Psoas muscle (tissue), 8 donors: ENCODE measurements around the gene TADA2B. TPM values are rescaled to one million over a fixed set of nuclear protein-coding genes. Genes with fewer than 3 reads are reported as not detected.

Source experiments
- ATAC-seq, 4 donors: fragments of 200-7000 bp; cut with Tn5 transposase; one replicate each; pipeline ENCODE4 v1.9.1; 2020; ENCODE audit warnings: moderate library complexity in 3 of 4, mild to moderate bottlenecking in 2 of 4
- DNase-seq, 2 donors: peaks; one replicate each; pipeline ENCODE4 v3.0.0-alpha.2; 2020
- H3K27ac ChIP-seq: fragments of 200-600 bp; one replicate; pipeline ENCODE4 v1.8.0; 2022
- H3K27me3 ChIP-seq, 3 donors: fragments of 200-600 bp in 1 of 3; one replicate each; pipeline versions ENCODE4 v1.6.1 to v1.8.0; 2013 to 2022; ENCODE audit warnings: low read length in 2 of 3, mild to moderate bottlenecking in 2 of 3, moderate library complexity in 1 of 3; ENCODE audit not compliant: insufficient read depth in 3 of 3
- H3K36me3 ChIP-seq, 2 donors: fragments of 200-600 bp in 1 of 2; one replicate each; pipeline versions ENCODE4 v1.6.1 to v1.8.0; 2013 to 2022; ENCODE audit warnings: low read depth in 1 of 2, mild to moderate bottlenecking in 1 of 2, moderate library complexity in 1 of 2; ENCODE audit not compliant: insufficient read depth in 1 of 2
- H3K4me1 ChIP-seq: fragments of 200-600 bp; one replicate; pipeline ENCODE4 v1.8.0; 2022
- H3K4me3 ChIP-seq: fragments of 200-600 bp; one replicate; pipeline ENCODE4 v1.8.0; 2022; ENCODE audit warnings: mild to moderate bottlenecking
- H3K9me3 ChIP-seq: fragments of 200-600 bp; one replicate; pipeline ENCODE4 v1.8.0; 2022
- WGBS, 3 donors: extraction: QIAGEN DNeasy Blood & Tissue Kit; methylation state at CpG; one replicate each; pipeline versions ENCODE4 v1.1.6 to v1.1.7; 2013; 5-methylcytosine and 5-hydroxymethylcytosine counted together
- intact Hi-C, 2 donors: fragments of 100-400 bp; cut with DNase I; formaldehyde crosslinking; loops; one replicate each; pipeline versions ENCODE4 v1.11.0 to v1.14.2; 2022
- long read RNA-seq, 2 donors: library from polyadenylated mRNA; unstranded; transcript quantifications; one replicate each; pipeline ENCODE4 v2.0.0, GENCODE V29; 2021
- polyA plus RNA-seq, 3 donors: library from polyadenylated mRNA; stranded (reverse); fragments of 200-250 nt; gene quantifications; one replicate each; pipeline ENCODE4 v1.2.3, GENCODE V29; 2013
- total RNA-seq, 4 donors: library from RNA; stranded (reverse); fragmentation: NEBNext Ultra II Directional in 2 of 4; extraction: Animal tissue kit (Norgen Biotek cat#: 25700) in 2 of 4; gene quantifications; one replicate each; pipeline versions ENCODE4 v1.2.1 to v1.2.4, GENCODE V29; 2021 to 2023
- TF ChIP-seq, protein P1 (sequence below): fragments of 200-600 bp; IDR thresholded peaks from one replicate; pipeline ENCODE4 v1.8.0; 2022; ENCODE audit warnings: antibody characterized with exemption
- donor health status: healthy with polysubstance abuse.
- donor health status: DM: no; HTN: no; CAD: no; lungs with moderate emphysema.
- donor health status: Bipolar disorder and iron deficiency.
- donor health status: healthy.
- donor health status: DM: yes; HTN: yes; CAD: no.
- donor health status: DM: no; HTN: no; CAD: no.
- donor health status: DM: no; HTN: no; CAD: no.
- donor health status: DM: yes; HTN: yes; CAD: no.

Gene TADA2B, protein sequence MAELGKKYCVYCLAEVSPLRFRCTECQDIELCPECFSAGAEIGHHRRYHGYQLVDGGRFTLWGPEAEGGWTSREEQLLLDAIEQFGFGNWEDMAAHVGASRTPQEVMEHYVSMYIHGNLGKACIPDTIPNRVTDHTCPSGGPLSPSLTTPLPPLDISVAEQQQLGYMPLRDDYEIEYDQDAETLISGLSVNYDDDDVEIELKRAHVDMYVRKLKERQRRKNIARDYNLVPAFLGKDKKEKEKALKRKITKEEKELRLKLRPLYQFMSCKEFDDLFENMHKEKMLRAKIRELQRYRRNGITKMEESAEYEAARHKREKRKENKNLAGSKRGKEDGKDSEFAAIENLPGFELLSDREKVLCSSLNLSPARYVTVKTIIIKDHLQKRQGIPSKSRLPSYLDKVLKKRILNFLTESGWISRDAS
- 10 to 100 TPM; 43.0 to 70.3 (median 54.7) TPM for total RNA-seq
- 10 to 100 TPM; 21.0 to 63.3 (median 26.4) TPM for polyA plus RNA-seq
- long read RNA-seq, donor 1, full-length matches to known transcripts, result 65 of 67 reads
- long read RNA-seq, donor 1, partial matches to known transcripts, result 0 of 67 reads
- long read RNA-seq, donor 1, other reads (novel, unspliced or antisense), result 2 of 67 reads
- long read RNA-seq, donor 2, full-length matches to known transcripts, result 208 of 215 reads
- long read RNA-seq, donor 2, partial matches to known transcripts, result 0 of 215 reads
- long read RNA-seq, donor 2, other reads (novel, unspliced or antisense), result 7 of 215 reads

DNA sequence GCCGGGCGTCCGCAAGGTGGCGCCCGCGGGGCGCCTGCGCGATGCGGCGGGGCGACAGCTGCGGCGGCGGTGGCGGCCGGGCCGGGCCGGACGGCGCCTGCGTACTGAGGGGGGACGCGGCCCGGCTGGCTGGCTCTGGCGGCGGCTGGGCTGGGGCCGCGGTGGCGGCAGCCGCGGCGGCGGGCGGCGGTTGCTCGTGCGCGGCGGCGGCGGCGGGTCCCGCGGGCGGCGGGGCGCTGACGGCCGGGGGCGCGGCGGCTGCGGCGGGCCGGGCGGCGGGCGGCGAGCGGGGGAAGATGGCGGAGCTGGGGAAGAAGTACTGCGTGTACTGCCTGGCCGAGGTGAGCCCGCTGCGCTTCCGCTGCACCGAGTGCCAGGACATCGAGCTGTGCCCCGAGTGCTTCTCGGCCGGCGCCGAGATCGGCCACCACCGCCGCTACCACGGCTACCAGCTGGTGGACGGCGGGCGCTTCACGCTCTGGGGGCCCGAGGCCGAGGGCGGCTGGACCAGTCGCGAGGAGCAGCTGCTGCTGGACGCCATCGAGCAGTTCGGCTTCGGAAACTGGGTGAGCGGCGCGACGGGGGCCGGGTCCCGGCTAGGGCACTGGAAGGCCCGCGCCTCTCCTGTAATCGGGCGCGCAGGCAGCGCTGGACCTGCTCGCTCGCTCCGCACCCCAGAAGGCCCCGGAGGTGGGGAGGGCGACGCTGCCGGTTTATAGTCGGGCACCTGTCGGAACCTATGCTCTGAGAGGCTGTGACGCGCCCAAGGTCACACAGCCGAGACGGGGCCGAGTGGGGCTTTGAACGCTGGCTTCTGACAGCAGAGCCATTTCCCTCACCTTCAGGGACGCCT lies at the start of gene TADA2B:
TSS of gene TADA2B (plus strand) at position 89 of the 853 bp plus-strand sequence. CDS start at position 297, 208 bp downstream.
- Histone ChIP-seq H3K9me3 (no peaks in the 10 kb centered on the region), H3K27me3 (no peaks in the 10 kb centered on the region), H3K4me3 (peak within 1 kb of the TSS; percentile 99), H3K36me3 (no peaks in the 10 kb centered on the region), H3K4me1 (peaks cover 51% of the 10 kb centered on the region), H3K27ac (peak within 1 kb of the TSS; percentile 94)
- TF ChIP-seq, protein P1, sequence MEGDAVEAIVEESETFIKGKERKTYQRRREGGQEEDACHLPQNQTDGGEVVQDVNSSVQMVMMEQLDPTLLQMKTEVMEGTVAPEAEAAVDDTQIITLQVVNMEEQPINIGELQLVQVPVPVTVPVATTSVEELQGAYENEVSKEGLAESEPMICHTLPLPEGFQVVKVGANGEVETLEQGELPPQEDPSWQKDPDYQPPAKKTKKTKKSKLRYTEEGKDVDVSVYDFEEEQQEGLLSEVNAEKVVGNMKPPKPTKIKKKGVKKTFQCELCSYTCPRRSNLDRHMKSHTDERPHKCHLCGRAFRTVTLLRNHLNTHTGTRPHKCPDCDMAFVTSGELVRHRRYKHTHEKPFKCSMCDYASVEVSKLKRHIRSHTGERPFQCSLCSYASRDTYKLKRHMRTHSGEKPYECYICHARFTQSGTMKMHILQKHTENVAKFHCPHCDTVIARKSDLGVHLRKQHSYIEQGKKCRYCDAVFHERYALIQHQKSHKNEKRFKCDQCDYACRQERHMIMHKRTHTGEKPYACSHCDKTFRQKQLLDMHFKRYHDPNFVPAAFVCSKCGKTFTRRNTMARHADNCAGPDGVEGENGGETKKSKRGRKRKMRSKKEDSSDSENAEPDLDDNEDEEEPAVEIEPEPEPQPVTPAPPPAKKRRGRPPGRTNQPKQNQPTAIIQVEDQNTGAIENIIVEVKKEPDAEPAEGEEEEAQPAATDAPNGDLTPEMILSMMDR, result no peak
- WGBS, 3 donors, result 0% methylated on average over 60 to 119 of the region's 119 CpGs
- intact Hi-C loops, result loop anchor here in 1 of 2 donors (1.0 to 5.0 kb wide), 2 partner anchors 24 to 56 kb away; no protein-coding TSS in a partner anchor
- DNase-seq (peak; percentile 47 to 81), ATAC-seq (peak; percentile 16 to 39 (median 24))

DNA sequence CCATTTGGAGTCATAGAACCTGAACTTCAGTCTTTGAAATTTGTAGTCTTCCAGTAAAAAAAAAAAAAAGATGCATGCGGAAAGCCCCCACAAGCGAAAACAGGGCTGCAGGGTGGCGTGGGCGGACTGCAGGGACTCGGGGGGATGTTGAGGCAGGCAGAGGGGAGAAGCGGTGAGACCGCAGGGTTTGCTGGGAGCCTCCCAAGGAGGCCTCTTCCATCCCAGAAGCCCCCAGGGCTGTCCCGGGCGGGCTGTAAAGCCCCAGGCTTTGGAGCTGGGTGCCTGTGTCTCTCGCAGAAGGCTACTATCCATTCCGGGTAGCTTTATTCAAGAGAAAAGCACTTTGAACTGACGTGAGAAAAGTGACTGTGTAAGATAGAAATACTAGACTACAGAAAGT lies 46.7 kb upstream of the TADA2B start:
- DNase-seq (no peak), ATAC-seq (no peak)
- Histone ChIP-seq H3K9me3 (no peaks in the 10 kb centered on the region), H3K4me3 (no peak overlapping the region), H3K27me3 (no peaks in the 10 kb centered on the region), H3K36me3 (peaks cover 0 to 70% of the 10 kb centered on the region in 2 donors), H3K27ac (no peak overlapping the region), H3K4me1 (peaks cover 26% of the 10 kb centered on the region)
- intact Hi-C loops, result no loop called here
- WGBS, 3 donors, result 97% methylated on average over 12 of the region's 12 CpGs
- TF ChIP-seq, protein P1, result no peak

DNA sequence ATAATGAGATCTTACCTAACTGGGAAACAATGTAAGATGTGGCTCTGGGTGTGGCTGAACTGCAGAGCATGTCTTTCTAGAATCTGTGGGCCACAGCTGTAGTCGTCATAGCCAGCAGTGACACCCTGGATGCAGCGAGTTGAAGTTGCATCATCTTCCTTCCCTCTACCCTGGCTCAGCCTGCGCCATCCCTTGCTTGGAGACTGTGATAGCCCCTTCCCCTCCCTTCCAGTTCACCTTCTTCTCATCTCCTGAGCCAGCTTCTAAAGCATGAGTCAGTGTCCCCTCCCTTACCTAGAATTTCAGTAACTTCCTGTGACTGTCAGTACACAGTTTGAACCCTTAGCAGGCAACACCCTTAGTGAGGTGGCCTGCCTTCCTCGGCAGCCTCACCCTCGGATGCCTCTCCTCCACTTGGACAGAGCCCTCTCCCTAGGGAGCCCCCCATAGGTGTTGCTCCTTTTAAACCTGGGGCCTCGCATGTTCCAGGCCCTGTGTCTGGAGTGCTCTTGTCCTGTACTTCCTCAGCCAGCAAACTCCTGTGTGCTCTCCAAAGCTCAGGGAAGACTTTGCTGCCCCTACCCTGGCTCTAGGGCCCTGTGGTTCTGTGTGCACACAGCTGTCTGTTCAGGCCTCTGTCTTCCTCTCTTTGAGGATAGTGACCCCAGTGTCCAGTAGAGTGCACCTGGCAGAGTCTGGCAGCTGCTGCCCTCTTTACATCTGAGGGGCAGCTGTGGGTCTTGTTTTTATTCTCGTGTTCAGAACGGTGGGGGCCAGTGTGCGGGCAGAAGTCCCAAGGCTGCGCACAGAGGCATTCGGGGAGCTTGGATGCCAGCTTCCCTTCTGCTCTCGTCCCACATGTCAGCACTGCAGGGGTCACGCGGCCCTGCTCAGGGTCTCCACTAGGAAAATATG lies 43.7 kb upstream of the TADA2B start:
- no peak for DNase-seq
- Histone ChIP-seq H3K27me3 (no peaks in the 10 kb centered on the region), H3K4me3 (no peak overlapping the region), H3K9me3 (no peaks in the 10 kb centered on the region), H3K36me3 (peaks cover 0 to 86% of the 10 kb centered on the region in 2 donors), H3K4me1 (peaks cover 15% of the 10 kb centered on the region), H3K27ac (no peak overlapping the region)
- ATAC-seq, result peak in 1 of 4 donors; percentile 27
- TF ChIP-seq, protein P1, result no peak
- intact Hi-C loops, result no loop called here
- WGBS, 3 donors, result 61 to 70% (median 66%) methylated on average over 14 of the region's 14 CpGs
